ENCODE measurements around the gene PLEKHA3.
"Not testable (repeated sequence)": the region's sequence is repeated elsewhere in the genome, so short reads cannot be mapped to it uniquely, and the experiment has no call there.

Gene PLEKHA3

GRCh38 chr2:178523596-178524134, 43.4 kb downstream of the PLEKHA3 start:
- H2AFZ ChIP-seq = peak overlapping the region; percentile 85
- H3K27me3 ChIP-seq (ENCODE audit: control insufficient read depth, insufficient read depth, low read length) = no peaks in the 10 kb centered on the region
- H3K4me3 ChIP-seq (ENCODE audit: low read depth, low read length) = peak overlapping the region; percentile 56
- H3K4me1 ChIP-seq = no peaks in the 10 kb centered on the region
- H3K36me3 ChIP-seq (ENCODE audit: control insufficient read depth, insufficient read depth, low read length) = no peaks in the 10 kb centered on the region
- peak overlapping the region; percentile 53 for H3K4me2 ChIP-seq (ENCODE audit: low read length)
- no peaks in the 10 kb centered on the region for H3K79me2 ChIP-seq
- no peaks in the 10 kb centered on the region for H3K9me3 ChIP-seq (ENCODE audit: control insufficient read depth, low read length)
- TF ChIP-seq CTCF (IDR thresholded peaks at IDR 0.05) = no peak
- H3K27ac ChIP-seq = peak overlapping the region; percentile 24
- H3K9ac ChIP-seq = no peak overlapping the region

- H3K27ac ChIP-seq; H3K79me2 ChIP-seq; H3K4me3 ChIP-seq (ENCODE audit: low read depth, low read length); H3K9ac ChIP-seq; H3K4me1 ChIP-seq; H3K27me3 ChIP-seq (ENCODE audit: control insufficient read depth, insufficient read depth, low read length); H2AFZ ChIP-seq; H3K9me3 ChIP-seq (ENCODE audit: control insufficient read depth, low read length); H3K4me2 ChIP-seq (ENCODE audit: low read length); H3K36me3 ChIP-seq (ENCODE audit: control insufficient read depth, insufficient read depth, low read length): not testable (repeated sequence)
Observed at GRCh38 chr2:178525010-178525409, 44.8 kb downstream of the PLEKHA3 start.

- H3K36me3 ChIP-seq (ENCODE audit: control insufficient read depth, insufficient read depth, low read length) = not testable (repeated sequence)
Observed at GRCh38 chr2:178525460-178525859, 45.2 kb downstream of the PLEKHA3 start.

GRCh38 chr2:178526256-178526655, 46.0 kb downstream of the PLEKHA3 start:
- no peak overlapping the region for H3K9ac ChIP-seq
- no peaks in the 10 kb centered on the region for H3K9me3 ChIP-seq (ENCODE audit: control insufficient read depth, low read length)
- H2AFZ ChIP-seq = no peak overlapping the region
- H3K27ac ChIP-seq = no peak overlapping the region
- no peak overlapping the region for H3K4me2 ChIP-seq (ENCODE audit: low read length)
- H3K79me2 ChIP-seq = no peaks in the 10 kb centered on the region
- no peaks in the 10 kb centered on the region for H3K4me1 ChIP-seq
- H3K36me3 ChIP-seq (ENCODE audit: control insufficient read depth, insufficient read depth, low read length) = no peaks in the 10 kb centered on the region
- no peak overlapping the region for H3K4me3 ChIP-seq (ENCODE audit: low read depth, low read length)
- no peak for TF ChIP-seq CTCF (IDR thresholded peaks at IDR 0.05)
- H3K27me3 ChIP-seq (ENCODE audit: control insufficient read depth, insufficient read depth, low read length) = no peaks in the 10 kb centered on the region

More at GRCh38 chr2:178525460-178525859, 45.2 kb downstream of the PLEKHA3 start:
- H3K4me1 ChIP-seq; H3K9ac ChIP-seq; H3K79me2 ChIP-seq; H3K9me3 ChIP-seq (ENCODE audit: control insufficient read depth, low read length); H3K4me3 ChIP-seq (ENCODE audit: low read depth, low read length); H2AFZ ChIP-seq; H3K27ac ChIP-seq; H3K27me3 ChIP-seq (ENCODE audit: control insufficient read depth, insufficient read depth, low read length); H3K4me2 ChIP-seq (ENCODE audit: low read length): not testable (repeated sequence)

GRCh38 chr2:178527592-178527991, 47.3 kb downstream of the PLEKHA3 start:
- H3K36me3 ChIP-seq (ENCODE audit: control insufficient read depth, insufficient read depth, low read length) = no peaks in the 10 kb centered on the region
- H3K79me2 ChIP-seq = no peaks in the 10 kb centered on the region
- H3K4me2 ChIP-seq (ENCODE audit: low read length) = no peak overlapping the region
- H3K27me3 ChIP-seq (ENCODE audit: control insufficient read depth, insufficient read depth, low read length) = no peaks in the 10 kb centered on the region
- TF ChIP-seq CTCF (IDR thresholded peaks at IDR 0.05) = no peak
- H3K27ac ChIP-seq = no peak overlapping the region
- H3K4me3 ChIP-seq (ENCODE audit: low read depth, low read length) = no peak overlapping the region
- H2AFZ ChIP-seq = no peak overlapping the region
- no peaks in the 10 kb centered on the region for H3K4me1 ChIP-seq
- H3K9ac ChIP-seq = no peak overlapping the region
- H3K9me3 ChIP-seq (ENCODE audit: control insufficient read depth, low read length) = no peaks in the 10 kb centered on the region

GRCh38 chr2:178528647-178529046, 48.4 kb downstream of the PLEKHA3 start:
- no peaks in the 10 kb centered on the region for H3K4me1 ChIP-seq
- no peak overlapping the region for H2AFZ ChIP-seq
- no peak overlapping the region for H3K4me3 ChIP-seq (ENCODE audit: low read depth, low read length)
- no peak for TF ChIP-seq CTCF (IDR thresholded peaks at IDR 0.05)
- no peak overlapping the region for H3K4me2 ChIP-seq (ENCODE audit: low read length)
- no peaks in the 10 kb centered on the region for H3K36me3 ChIP-seq (ENCODE audit: control insufficient read depth, insufficient read depth, low read length)
- H3K27ac ChIP-seq = no peak overlapping the region
- no peaks in the 10 kb centered on the region for H3K79me2 ChIP-seq
- no peaks in the 10 kb centered on the region for H3K9me3 ChIP-seq (ENCODE audit: control insufficient read depth, low read length)
- H3K27me3 ChIP-seq (ENCODE audit: control insufficient read depth, insufficient read depth, low read length) = no peaks in the 10 kb centered on the region
- H3K9ac ChIP-seq = no peak overlapping the region
